ENCODE results near the gene ARL17B.
"Not testable (repeated sequence)": the region's sequence is repeated elsewhere in the genome, so short reads cannot be mapped to it uniquely, and the experiment has no call there.

The ARL17B gene

GRCh38 chr17:46266656-46267544, 94.7 kb downstream of the ARL17B start:
- Histone ChIP-seq H3K9me3 (ENCODE audit: insufficient read depth, low read length) (no peaks in the 10 kb centered on the region), H3K4me2 (ENCODE audit: low read depth, low read length, poor library complexity, severe bottlenecking) (peak overlapping the region; percentile 62), H3F3A (ENCODE audit: insufficient read depth) (0 out of 2 replicates have a peak, but pooled peaks cover 4% of the 10 kb centered on the region), H4K20me1 (ENCODE audit: low read depth, low read length) (no peaks in the 10 kb centered on the region), H3K27ac (ENCODE audit: low read depth, low read length) (no peak overlapping the region), H3K36me3 (ENCODE audit: low read length) (no peaks in the 10 kb centered on the region), H3K79me2 (ENCODE audit: insufficient read depth, low read length) (no peaks in the 10 kb centered on the region), H3K27me3 (ENCODE audit: low read length) (no peaks in the 10 kb centered on the region), H2AFZ (ENCODE audit: low read depth, low read length, severe bottlenecking) (peak overlapping the region; percentile 87), H3K4me3 (ENCODE audit: insufficient read depth, low read length, poor library complexity, severe bottlenecking) (peak overlapping the region; percentile 65), H3K9ac (ENCODE audit: low read length) (peak overlapping the region; percentile 63), H3K9me2 (replicated peaks; ENCODE audit: insufficient read depth, low read length) (no peaks in the 10 kb centered on the region)
- no peak for TF ChIP-seq EZH2phosphoT487 (conservative IDR thresholded peaks at IDR 0.05; ENCODE audit: low read length)
- TF ChIP-seq, protein P1, sequence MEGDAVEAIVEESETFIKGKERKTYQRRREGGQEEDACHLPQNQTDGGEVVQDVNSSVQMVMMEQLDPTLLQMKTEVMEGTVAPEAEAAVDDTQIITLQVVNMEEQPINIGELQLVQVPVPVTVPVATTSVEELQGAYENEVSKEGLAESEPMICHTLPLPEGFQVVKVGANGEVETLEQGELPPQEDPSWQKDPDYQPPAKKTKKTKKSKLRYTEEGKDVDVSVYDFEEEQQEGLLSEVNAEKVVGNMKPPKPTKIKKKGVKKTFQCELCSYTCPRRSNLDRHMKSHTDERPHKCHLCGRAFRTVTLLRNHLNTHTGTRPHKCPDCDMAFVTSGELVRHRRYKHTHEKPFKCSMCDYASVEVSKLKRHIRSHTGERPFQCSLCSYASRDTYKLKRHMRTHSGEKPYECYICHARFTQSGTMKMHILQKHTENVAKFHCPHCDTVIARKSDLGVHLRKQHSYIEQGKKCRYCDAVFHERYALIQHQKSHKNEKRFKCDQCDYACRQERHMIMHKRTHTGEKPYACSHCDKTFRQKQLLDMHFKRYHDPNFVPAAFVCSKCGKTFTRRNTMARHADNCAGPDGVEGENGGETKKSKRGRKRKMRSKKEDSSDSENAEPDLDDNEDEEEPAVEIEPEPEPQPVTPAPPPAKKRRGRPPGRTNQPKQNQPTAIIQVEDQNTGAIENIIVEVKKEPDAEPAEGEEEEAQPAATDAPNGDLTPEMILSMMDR (IDR thresholded peaks at IDR 0.05; ENCODE audit: insufficient read depth, low read length, poor library complexity, severe bottlenecking): no peak

DNA sequence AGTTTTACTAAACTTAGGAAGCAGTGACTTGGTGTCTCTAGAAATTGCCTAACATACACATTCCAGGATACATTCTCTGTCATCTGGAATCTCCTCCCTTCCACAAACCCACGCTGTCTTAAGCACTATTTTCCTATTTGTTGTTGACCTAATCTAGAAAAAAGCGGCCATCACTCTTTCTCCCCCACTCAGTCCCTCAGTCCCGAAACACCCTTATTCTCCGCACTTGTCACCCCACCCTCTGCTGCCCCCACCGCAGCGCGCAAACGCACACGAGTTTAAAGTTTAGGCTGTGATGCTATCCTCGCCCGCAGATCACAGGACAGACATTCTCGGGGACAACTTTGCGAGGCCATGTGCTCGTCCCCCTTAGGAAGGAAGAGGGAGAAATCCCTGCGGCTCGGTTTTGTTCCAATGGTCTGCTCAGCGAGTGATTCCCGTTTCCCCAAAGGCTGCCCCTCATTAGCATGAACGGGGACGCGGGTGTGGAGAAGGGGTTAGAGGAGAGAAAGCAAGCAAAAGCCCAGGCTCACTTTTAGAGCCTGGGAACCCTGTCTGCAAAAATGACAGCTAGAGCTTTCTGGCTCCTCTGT, 95.4 kb downstream of the ARL17B start:
- not testable (repeated sequence) for H3K9me2 ChIP-seq (replicated peaks; ENCODE audit: insufficient read depth, low read length); H3K79me2 ChIP-seq (ENCODE audit: insufficient read depth, low read length); H4K20me1 ChIP-seq (ENCODE audit: low read depth, low read length); H3K9me3 ChIP-seq (ENCODE audit: insufficient read depth, low read length); H3K27me3 ChIP-seq (ENCODE audit: low read length); H3K36me3 ChIP-seq (ENCODE audit: low read length); H3K27ac ChIP-seq (ENCODE audit: low read depth, low read length); H3F3A ChIP-seq (ENCODE audit: insufficient read depth)
- H3K4me2 ChIP-seq (ENCODE audit: low read depth, low read length, poor library complexity, severe bottlenecking): peak overlapping the region; percentile 62
- H3K9ac ChIP-seq (ENCODE audit: low read length): peak overlapping the region; percentile 63
- peak overlapping the region; percentile 53 for H3K4me3 ChIP-seq (ENCODE audit: insufficient read depth, low read length, poor library complexity, severe bottlenecking)
- H2AFZ ChIP-seq (ENCODE audit: low read depth, low read length, severe bottlenecking): peak overlapping the region; percentile 87

GRCh38 chr17:46264456-46265198, 96.9 kb downstream of the ARL17B start:
- Histone ChIP-seq H3K9ac (ENCODE audit: low read length) (no peak overlapping the region), H3K36me3 (ENCODE audit: low read length) (no peaks in the 10 kb centered on the region), H3K79me2 (ENCODE audit: insufficient read depth, low read length) (no peaks in the 10 kb centered on the region), H3K9me2 (replicated peaks; ENCODE audit: insufficient read depth, low read length) (no peaks in the 10 kb centered on the region), H3K27me3 (ENCODE audit: low read length) (no peaks in the 10 kb centered on the region), H3K27ac (ENCODE audit: low read depth, low read length) (no peak overlapping the region), H3K4me3 (ENCODE audit: insufficient read depth, low read length, poor library complexity, severe bottlenecking) (no peak overlapping the region), H2AFZ (ENCODE audit: low read depth, low read length, severe bottlenecking) (no peak overlapping the region), H3K9me3 (ENCODE audit: insufficient read depth, low read length) (no peaks in the 10 kb centered on the region), H4K20me1 (ENCODE audit: low read depth, low read length) (no peaks in the 10 kb centered on the region), H3F3A (ENCODE audit: insufficient read depth) (0 out of 2 replicates have a peak, but pooled peaks cover 4% of the 10 kb centered on the region), H3K4me2 (ENCODE audit: low read depth, low read length, poor library complexity, severe bottlenecking) (no peak overlapping the region)
- no peak for TF ChIP-seq EZH2phosphoT487 (conservative IDR thresholded peaks at IDR 0.05; ENCODE audit: low read length)
- TF ChIP-seq, protein P1 (IDR thresholded peaks at IDR 0.05; ENCODE audit: insufficient read depth, low read length, poor library complexity, severe bottlenecking): no peak

All from SU-DHL-6 (cell line).